Kidney tubule cell (primary cell): ENCODE data around the gene HTR2B.
"Not testable (repeated sequence)": the region's sequence is repeated elsewhere in the genome, so short reads cannot be mapped to it uniquely, and the experiment has no call there.

Source experiments
- DNase-seq: peaks from one replicate; pipeline ENCODE4 v3.0.0-alpha.2; 2018; ENCODE audit warnings: low spot score

The HTR2B gene

DNA sequence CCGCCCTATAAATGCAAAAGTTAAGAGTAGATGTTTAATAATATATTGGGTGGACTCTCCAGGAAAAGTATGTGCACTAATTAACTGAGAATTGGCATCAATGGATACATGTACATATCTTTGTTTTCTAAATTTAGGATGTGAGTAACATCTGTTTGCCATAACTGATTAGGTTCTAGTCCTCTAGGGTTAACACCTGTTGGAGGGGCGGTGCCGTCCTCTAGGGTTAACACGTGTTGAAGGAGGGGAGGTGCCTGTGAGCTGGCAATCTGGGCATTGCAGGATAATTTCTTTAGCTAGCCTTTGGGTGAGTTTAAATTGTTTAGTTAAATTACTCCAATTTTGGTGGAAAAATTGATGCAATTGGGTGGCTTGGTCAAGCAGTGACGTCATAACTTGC is 30.9 kb downstream of the HTR2B start:
- DNase-seq, result no peak

DNA sequence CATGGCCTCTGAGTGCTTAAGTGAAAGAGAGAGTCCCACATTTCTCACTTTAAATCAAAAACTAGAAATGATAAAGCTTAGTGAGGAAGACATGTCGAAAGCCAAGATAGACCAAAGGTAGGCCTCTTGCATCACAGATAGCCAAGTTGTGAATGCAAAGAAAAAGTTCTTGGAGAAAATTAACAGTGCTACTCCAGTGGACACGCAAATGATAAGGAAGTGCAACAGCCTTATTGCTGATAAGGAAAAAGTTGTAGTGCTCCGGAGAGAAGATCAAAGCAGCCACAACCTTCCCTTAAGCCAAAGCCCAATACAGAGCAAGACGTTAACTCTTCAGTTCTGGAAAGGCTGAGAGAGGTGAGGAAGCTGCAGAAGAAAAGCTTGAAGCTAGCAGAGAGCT is 36.1 kb downstream of the HTR2B start:
- DNase-seq, result no peak

DNA sequence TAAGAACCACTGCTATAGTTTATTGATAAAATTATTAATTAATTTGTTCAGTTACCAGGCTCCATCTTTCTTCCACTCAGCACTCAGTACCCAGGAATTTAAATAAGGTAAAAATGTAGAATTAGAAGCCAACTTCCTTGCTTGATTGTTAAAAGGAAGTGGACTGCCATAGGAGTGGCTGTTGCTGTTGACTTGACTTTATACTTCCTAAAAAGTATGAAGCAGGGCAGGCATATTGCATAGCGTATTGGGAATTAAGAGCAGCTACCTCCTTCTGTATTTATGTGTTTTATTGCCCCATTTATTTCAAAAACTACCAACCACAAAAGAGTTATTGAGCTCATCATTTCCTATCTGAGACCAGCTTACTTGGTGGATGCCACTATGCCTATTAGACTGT is 40.3 kb downstream of the HTR2B start:
- no peak for DNase-seq

DNA sequence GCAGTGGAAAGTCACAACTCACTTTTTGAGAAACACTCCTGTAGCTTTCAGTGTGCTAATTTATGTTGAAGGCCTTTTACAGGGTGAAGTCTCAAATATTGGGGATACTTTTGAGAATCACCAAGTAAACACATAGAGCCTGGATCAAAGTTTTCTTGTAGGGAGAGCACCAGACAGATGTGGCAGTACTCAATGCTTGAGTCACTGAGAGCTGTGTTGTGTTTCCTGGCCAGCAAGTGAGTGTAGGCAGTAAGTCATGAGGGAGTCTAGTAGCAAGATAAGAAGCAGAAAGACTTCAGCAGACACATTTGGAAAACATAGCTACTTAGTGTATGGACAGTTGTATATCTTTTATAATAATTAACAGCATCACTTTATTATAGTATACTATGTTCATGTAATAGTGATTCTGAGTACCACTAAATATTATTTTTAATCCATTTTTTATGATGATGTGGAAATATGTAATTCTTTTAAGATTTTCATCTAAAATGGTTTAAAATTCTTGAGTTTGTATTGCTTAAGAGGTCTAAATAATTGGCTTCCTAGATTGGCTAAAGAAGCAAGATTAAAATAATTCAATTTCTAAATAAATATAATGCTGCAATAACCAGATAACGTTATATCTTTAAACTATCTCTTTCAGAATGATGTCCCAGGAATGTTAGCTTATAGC is 55.3 kb downstream of the HTR2B start:
- DNase-seq, result peak; percentile 12

DNA sequence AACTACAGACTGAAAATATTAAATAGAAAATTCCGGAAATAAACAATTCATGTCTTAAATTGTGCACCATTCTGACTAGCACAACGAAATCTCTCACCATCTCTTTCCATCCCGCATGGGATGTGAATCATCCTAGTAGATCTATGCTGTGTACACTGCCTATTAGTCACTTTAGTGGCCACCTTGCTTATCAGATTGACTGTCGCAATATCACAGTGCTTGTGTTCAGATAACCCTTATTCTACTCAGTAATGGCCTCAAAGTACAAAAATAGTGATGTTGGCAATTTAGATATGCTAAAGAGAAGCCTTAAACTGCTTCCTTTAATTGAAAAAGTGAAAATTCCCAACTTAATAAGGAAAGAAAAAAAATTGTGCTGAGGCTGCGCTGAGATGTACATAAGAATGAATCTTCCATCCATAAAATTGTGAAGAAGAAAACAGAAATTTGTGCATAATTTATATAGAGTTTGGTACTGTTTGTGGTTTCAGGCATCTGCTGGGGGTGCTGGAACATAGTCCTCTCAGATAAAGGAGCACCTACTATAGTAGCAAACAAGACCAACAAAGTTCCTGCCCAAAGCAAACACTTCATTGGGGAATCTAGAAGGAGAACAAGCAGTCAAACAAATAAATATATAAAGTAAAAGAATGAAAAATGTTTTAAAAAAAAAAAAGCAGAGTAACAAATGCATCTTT is 56.2 kb downstream of the HTR2B start:
- peak; percentile 32 for DNase-seq

DNA sequence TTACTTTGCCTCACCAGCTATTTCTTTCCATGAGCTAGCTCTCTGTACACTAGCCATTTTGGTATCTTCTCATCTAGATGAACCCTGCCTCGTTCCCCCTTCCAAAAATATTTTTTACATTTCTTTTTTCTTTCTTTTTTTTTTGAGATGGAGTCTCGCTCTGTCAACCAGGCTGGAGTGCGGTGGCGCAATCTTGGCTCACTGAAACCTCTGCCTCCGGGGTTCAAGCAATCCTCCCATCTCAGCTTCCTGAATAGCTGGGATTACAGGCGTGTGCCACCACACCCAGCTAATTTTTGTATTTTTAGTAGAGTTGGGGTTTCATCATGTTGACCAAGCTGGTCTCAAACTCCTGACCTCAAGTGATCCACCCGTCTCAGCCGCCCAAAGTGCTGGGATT is 57.3 kb downstream of the HTR2B start:
- not testable (repeated sequence) for DNase-seq

DNA sequence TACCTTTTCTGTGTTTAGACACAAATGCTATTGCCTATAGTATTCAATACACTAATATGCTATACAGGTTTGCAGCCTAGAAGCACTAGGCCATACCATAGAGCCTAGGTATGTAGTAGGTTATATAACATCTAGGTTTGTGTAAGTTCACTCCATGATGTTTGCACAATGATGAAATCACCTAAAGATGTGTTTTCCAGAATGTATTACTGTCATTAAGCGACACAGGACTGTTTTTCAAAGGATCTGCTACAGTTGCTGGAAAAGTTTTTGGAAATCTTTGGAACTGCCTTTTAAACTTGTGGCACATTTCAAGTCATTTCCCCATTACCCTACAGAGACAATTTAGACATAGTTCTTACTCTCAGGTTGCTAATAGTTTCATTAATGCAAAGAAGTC is 58.9 kb downstream of the HTR2B start:
- no peak for DNase-seq

DNA sequence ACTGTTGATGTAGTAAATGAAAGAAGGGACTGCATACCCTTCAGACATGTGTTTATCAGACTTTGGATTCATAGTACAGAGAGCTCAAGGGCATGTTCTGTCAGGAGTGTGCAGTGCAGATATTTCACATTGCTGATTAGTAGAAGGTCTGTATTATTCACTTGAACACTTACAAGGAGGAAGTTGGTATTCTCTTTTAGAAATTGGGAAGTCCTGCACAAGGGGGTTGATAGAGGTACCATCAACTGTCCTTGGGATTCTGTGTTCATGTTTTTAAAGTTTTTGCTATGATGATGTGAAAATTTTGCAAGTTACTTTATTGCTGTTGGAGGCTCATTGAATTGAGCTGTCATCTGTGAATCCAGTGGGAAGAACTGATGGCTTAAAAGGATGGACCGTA is 61.5 kb downstream of the HTR2B start:
- DNase-seq, result no peak

DNA sequence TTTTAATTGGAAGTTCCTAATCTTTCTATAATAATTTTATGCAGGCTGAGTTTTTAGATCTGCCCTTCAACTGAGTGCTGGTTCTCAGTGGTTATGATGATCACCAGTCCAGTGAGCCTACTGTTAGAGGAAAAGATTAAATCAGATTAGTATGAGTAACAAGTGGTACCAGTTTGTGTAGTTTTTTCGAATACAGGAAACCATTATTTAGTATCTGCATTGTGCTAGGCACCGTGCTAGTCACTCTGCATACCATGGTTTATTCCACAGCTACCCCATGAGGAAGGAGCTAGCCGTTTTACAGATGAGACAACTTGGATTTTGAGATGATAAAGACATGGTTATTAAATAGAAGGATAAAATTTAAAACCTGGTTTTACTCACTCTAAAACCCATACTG is 62.1 kb downstream of the HTR2B start:
- no peak for DNase-seq

DNA sequence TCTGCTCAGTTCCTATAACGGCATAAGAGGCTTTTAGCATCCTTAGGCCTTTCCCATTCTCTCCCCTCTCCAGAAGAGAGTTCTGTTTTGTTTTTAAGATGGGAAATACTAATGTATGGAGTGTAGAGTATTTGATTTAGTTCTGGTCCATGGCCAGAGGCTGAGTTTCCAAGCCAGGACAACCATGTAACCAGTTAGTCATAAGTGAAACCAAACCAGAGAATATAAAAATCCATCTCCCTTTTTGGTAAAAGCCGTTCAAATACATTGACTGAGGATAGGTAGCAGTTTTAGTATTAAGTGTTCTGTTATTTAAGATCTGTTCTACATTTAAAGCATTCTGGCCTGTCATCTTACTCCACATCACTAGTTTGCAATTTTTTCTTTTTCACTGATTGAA is 65.1 kb downstream of the HTR2B start:
- no peak for DNase-seq

DNA sequence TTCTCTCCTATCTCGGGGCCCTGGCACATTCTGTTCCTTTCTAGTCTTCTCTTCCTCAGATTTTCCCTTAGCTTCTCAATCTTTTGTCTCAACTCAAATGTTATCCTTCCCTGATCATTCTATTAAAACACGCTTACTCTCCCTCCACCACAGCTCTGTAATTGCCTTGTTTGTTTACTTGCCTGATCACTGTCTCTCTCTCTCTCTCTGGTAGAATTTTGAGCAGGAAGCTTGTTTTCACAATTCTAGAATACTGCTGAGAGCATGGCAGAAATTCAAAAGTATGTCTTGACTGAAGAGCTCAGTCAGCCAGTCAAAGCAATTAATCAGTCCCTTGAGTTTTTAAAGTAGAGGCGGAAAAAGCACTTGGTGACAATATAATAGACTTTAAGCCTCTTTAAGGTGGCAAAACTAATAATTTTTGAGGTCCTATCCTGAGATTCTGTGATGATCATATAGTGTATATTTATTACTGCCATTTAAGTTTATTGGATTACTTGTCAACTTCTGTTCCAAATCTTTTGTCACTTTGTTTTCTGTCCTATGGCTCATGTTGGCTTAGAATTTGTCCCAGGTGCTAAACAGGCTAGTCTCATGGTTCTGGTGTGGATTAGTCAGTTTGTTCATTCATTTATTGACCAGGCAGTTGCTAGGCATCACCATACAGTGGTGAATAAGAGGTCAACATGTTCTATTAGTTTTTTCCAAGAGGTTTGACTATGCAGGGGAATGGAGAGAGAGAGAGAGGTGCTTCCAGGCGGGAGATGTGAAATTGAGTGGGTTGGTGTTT is 65.9 kb downstream of the HTR2B start:
- DNase-seq, result peak; percentile 66
